Myocyte (in vitro differentiated cells): Measurements from ENCODE around the gene MIB2. TPM values are rescaled to one million over a fixed set of nuclear protein-coding genes. Genes with fewer than 3 reads are reported as not detected.

Experiments used
- DNase-seq: peaks from one replicate; pipeline ENCODE4 v3.0.0-alpha.2; 2012; ENCODE audit warnings: low read depth
- total RNA-seq: library from RNA; depleted of rRNA; stranded (reverse); fragments of >200 nt; gene quantifications from 2 replicates; pipeline ENCODE4 v1.2.3, GENCODE V29; 2014

The MIB2 gene
- total RNA-seq, 1 donor from 2014 or later: 89.5 TPM

DNA sequence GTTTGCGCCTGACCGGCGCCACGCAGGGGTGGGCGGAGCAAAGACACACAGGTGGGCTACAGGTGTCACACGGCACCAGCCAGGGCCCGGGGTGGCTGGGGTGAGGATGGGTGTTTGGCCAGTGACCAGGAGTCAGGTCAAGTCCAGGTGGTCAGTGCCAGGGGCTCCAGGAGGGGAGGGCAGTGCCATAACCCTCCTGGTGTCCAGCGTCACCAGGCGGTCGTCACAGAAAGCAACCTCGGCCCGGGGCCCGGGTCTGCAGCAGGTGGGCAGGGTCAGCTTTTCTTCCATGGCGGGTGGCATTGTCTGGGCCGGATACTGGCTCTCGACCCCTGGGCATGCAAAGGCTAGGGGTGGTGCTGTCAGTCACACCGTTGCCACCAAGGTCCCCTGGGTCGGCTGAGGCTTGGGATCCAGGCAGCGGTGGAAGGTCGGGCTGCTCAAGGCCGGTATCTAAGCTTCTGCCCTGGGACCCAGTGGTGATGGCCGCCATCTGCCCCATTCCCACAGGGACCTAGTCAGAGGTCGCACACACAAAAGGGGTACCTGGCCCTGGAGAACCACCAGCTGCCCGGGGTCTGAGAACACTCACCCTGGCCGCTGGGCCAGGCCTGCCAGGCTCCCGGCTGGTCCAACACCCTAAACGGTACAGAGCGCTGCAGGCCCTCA lies 17.1 kb upstream of the MIB2 start:
- DNase-seq: no peak

DNA sequence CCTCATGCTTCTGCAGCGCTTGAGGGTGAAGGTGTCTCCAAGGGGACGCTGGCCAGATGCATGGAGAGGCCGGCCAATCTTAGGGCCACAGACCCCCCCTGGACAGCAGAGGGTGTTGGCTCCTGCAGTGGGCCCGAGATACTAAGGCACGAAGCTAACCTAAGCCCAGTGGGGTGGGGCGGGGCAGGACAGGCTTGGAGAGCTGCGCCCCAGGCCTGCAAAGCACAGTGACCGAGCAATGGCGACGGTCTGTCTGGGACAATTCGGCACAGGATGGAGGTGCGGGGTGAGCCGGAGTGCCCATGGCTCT lies 16.6 kb upstream of the MIB2 start:
- no peak for DNase-seq

DNA sequence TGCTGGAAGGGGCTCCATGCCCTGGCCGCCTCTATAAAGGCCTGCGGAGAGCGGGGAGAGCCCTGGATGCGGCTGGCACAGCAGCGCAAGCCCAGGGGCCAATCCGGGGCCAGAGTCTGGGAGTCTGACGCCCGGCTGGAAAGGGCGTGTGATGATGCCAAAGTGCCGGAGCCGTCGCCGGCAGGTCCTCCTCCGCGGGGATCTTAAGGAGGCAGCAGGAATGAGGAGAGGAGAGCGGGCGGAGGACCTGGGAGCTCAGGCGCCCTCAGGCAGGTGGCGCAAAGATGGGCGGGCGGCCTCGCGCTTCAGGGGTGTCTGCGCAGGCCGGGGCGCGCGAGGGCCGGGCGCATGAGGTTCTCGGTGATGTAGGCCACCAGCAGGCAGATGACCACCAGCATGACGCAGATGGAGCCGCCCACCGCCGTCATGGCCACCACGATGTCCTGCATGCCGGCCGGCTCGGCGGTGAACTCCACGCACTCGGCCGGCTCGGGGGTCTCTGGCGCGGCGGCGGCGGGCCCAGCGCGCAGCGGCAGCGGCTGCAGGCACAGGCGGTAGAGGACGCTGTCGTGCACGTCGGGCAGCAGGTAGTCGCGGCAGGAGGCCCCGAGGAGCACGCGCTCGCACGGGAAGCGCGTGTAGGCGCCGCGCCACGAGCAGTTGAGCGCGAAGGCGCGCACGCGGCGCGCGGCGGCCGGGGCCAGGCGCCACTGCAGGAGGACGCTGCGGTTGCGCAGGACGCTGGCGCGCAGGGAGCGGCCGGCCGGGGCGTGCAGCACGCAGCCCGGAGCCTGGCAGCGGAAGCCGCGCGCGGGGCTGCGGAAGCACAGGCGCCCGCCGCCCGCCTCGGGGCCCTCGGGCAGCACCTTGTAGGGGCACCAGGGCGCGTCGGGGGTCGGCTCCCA lies 16.0 kb upstream of the MIB2 start:
- no peak for DNase-seq

DNA sequence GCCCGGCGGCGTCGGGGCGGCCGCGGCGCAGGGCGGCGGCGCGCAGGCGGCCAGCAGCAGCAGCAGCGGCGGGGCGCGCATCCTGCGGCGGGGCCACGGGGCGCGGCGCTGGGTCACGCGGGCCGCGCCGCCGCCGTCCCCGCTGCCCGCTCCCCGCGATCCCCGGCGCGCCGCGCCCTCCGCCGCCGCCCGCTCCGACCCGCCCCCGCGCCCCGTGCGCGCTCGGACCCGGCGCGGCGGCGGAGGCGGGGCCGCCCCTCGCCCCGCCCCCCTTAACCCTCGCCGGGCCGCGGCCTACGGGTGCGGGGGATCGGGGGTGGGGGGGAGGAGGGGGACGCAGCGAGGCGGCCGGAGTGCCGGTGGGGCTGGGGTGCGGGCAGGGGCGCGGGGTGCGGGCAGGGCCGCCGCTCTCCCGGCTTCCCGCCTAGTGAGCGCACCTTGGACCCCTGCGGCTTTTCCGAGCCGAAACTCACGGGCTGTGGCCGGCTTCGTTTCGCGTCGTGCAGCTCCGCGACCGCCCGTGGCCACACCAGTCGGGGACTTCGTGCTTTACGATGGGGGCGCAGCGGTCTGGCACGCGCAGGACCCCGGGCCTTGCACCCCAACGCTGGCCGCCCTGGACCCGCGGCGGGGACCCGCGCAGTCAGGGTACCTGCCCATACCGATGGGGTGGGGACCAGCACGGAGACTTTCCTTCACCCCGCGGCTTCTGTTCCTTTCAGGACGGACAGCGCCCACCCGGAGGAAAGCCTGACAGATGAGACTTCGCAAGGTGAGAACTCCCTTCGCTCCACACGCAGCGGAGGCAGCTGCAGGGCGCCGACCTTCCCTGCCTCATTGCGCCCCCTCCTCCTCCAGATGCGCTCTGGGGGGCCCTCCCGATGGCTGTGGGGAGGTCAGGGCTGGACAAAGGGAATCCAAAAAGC lies 15.1 kb upstream of the MIB2 start, which contains the start of gene FNDC10:
FNDC10 (minus strand) TSS at position 201 of the 926 bp plus-strand sequence; CDS start at position 81, 120 bp downstream.
- DNase-seq: no peak

DNA sequence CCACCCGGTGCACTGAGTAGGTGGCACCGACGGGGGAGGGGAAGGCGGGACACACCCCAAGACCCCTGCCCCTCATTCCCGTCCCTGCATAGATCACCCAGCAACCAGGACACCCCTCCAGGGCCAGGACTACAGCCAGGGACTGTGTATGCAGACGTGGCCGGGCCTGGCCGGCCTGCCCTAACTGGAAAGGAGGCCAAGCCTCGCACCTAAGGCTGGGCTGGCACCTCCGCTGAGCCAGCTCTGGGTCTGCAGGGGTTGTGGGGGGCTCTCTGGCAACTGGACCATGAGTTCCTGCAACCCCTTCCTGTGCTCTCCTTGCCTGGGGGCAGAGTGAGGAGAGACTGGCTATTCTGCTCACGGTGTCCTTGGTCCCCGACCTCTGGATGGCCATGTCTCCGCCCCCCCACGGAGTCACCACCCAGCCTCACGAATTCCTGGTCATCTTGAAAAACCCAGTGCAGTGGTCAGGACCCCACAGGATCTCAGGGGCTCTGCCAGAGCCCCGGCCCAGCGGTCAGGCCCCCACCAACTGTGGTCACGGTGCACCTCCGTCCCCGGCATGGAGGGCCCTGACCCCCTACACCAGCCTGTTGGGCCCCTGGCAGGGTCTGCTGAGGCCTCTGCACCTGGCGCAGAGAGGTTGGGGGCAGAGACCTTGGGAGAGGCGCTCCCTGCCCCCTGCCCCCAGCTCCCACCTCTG lies 14.3 kb upstream of the MIB2 start:
- DNase-seq: no peak

DNA sequence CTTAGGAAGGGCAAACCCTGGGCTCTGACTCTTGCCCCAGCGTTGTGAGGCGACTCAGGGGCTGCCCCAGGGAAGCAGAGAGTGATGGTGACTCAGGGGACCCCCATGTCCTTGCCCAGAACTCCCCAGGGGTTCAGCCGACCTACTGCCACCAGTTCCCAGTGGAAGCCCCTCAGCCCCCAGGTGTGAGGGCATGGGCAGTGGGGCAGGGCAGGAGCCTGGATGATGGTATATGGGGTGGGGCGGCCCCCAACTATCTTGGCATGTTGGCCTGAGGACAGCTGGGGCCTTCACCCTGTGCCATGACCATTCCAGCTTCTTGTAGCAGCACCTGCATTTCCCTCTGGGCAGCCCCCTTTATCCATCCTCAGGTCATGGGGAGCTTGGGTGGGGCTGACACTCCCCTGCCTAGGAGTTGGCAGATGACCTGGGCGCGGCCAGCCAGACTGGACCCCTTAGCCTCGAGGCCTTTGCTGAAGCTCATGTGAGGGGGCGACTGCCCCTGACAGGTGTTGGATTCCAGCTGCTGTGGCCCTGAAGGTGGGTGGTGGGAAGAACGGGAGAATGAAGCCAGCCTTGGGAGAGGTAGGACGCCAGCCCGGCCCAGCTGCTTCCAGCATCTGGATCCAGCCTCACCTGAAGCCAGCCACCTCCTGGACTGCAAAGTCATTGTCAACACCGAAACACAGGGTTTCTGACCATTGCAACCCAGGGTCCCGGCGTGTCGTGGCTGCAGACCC lies 13.6 kb upstream of the MIB2 start:
- no peak for DNase-seq

DNA sequence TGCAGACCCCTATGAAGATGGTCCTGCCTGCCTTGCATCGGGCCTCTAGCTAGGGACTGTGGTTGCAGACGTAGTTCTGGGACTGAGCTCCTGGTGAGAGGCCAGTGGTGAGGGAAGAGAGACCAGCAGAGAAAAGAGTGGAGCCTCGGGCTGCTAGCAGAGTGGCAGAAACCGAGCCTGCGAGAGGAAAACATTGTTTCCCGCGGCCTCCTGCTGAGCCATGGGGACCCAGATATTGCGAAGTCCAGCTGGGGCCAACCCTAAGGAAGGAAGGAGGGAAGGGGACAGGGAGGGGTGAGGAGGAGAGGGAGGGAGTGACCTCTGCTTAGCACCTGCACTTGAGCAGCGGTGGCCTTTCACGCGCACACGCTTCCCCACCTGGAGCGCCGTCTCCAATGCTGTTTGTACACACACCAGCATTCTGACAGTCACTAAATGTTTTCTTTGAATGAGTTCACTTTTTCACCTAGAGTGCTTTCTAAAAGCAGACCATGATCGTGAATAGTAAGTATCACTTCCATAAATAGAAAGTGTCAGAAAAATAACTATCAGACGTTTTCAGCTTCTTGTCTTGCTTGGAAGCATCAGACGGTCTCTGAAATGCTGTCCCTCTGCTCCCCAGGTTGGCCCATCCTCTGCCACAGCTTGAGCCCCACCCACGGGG lies 12.9 kb upstream of the MIB2 start:
- no peak for DNase-seq

DNA sequence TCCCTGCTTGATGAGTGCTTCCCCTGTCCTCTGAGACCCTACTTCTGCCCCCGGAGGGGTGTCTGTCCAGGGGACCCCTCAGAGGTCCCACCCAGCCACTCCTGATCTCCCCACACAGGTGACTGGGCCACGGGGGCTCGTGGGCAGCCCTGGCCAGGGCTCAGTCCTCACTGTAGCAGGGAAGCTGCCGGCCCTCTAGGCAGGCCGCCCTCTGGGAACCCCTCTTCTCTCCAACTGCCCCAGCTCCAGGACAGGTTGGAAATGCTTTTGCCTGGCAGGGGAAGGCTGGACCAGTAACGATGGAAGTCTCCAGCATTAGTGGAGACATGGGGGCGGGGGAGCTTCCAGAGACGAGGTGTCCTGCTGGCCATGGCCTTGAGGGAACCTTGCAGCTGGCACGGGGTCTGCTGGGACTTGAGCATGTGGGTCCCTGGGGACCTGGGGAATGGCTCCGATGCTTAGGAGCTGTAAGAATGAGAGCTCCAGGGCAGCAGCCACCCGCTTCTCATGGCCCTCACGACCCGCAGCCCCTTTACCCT lies 12.3 kb upstream of the MIB2 start:
- no peak for DNase-seq

DNA sequence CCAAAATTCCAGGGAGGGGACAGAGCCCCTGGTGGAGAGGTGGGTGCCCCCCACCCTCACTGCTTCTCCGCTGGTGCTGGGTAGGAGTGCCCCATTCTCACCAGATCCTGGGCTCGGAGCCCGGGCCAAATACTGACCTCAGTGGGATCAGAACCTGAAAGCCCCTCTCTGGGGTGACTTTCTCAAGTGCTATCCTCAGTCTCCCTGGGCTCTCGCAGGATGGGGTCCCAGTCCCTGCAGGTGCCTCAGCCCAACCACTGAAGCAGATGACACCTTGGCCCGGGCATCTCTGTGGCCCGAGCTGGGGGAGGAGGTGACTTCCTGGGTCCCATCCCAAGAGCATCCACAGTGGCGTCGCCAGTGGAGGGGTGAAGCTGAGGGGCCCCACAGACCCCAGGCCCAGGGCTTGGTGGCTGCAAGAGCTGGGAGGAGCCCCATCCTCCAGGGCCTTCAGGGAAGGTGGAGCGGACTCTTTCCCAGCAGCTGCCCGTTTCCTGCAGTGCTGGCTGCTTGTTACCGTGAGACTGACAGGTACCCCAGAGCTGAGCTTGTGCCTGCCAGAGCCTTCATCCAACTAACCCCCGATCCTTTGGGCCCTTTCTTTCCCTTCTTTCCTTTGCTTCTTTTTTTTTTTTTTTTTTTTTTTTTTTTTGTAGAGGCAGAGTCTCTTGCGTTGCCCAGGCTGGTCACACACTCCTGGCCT lies 11.5 kb upstream of the MIB2 start:
- no peak for DNase-seq

DNA sequence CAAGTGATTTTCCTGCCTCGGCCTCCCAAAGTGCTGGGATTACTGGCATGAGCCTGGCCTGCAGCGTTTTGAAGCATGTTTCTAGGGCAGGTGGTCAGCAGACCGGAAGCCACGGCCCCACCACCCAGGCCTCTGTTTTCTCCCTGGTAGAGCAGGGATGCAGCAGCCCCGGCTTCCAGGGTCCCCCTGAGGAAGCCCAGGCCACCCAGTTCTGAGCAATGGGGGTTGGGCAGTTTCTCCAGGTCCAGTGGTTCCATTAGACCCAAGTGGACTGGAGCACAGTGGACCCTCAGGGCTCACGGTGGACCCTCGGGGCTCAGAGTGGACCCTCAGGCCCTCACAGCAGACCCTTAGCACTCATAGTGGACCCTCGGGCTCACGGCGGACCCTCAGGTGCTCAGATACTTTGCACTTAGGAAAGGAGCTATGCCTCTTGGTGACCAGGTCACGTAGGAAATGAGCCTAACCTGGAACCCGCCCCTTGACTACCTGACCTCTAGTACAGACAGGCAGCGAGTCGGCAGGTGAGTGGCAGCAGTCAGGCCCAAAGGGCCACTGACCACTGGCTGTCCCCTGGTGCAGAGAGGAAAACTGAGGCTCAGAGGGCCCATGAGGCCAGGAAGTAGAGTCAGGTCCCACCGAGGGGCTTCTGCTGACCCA lies 10.8 kb upstream of the MIB2 start:
- no peak for DNase-seq

DNA sequence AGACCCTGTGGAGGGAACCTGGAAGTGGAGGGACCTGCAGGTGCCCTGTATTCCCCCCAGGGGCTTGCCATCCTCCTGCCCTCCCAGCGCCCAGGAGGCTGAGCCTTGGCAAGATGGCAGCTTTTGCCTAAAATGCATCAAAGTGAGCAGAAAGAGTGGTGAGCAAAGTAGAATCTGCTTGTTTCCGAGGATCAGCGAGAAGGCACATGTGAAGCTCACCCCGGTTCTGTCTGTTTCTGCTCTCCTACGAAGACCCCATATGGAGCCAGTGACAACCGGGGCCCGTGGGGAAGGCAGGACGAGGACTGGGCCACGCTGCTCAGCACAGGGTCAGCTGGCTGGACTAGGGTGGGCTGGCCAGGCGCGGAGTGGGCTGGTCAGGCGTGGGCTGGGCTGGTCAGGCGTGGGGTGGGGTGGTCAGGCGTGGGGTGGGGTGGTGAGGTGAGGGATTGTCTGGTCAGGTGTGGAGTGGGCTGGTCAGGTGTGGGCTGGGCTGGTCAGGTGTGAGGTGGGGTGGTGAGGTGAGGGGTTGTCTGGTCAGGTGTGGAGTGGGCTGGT lies 10.2 kb upstream of the MIB2 start:
- DNase-seq: no peak

DNA sequence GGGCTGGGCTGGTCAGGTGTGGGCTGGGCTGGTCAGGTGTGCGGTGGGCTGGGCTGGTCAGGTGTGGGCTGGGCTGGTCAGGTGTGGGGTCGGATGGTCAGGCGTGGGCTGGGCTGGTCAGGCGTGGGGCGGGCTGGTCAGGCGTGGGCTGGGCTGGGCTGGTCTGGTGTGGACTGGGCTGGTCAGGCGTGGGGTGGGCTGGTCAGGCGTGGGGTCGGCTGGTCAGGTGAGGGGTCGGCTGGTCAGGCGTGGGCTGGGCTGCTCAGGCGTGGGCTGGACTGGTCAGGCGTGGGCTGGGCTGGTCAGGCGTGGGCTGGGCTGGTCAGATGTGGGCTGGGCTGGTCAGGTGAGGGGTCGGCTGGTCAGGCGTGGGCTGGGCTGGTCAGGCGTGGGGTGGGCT lies 9.6 kb upstream of the MIB2 start:
- no peak for DNase-seq

DNA sequence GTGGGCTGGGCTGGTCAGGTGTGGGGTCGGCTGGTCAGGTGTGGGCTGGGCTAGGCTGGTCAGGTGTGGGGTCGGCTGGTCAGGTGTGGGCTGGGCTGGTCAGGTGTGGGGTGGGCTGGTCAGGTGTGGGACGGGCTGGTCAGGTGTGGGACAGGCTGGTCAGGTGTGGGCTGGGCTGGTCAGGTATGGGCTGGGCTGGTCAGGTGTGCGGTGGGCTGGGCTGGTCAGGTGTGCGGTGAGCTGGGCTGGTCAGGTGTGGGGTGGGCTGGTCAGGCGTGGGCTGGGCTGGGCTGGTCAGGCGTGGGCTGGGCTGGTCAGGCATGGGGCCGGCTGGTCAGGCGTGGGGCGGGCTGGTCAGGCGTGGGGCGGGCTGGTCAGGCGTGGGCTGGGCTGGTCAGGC lies 9.1 kb upstream of the MIB2 start:
- no peak for DNase-seq

DNA sequence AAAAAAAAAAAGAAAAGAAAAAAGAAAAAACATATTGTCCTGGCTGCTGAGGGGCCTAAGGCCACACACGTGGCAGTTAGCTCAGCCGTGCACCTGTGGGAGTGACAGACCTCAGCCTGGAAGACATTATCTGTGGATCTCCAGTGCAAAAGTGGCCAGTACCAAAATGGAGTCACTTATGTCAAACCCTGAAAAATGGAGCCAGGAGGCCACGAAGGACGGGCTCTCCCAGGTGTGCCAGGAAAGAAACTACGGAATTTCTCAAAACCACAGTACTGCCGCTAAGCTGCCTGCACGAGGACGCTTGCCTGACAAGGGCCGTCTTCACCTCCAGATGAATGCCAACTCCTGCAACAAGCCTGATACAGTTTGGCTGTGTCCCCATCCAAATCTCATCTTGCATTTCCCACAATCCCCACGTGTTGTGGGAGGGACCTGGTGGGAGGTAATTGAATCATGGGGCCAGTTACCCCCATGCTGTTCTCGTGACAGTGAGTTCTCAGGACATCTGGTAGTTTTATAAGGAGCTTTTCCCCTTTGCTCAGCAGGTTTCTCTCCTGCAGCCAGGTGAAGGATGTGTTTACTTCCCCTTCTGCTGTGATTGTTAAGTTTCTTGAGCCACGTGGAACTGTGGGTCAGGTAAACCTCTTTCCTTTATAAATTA lies 5.3 kb upstream of the MIB2 start:
- no peak for DNase-seq

DNA sequence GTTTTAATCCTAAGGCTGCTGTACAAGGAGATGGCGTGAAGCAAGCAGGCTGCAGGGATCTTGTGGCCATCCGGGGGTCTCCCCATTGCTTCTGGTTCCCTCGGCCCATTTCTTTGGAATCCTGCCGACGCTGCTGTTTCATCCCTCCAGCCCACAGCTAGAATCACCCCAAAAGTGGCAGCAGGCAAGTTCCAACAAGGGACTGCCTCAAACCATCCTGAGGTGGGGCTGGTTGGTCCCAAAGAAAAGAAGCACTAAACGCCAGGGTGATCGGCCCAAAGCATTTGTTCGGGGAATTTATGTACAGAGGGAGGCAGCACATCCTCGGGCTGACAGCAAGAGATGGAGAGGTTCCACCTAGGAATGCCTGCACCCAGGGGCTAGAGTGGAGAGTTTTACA lies 4.5 kb upstream of the MIB2 start:
- DNase-seq: no peak

DNA sequence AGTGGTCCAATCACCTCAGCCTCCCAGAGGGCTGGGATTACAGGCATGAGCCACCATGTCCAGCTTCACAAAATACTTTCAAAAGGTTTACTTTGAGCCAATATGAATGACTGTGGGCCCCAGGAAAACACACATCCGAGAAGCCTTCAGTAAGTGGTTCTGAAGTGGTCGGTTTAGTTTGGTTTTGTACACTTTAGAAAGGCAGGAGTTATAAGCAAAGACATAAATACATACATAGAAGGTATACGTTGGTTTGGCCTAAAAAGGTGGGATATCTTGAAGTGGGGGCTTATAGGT lies 3.2 kb upstream of the MIB2 start:
- no peak for DNase-seq

DNA sequence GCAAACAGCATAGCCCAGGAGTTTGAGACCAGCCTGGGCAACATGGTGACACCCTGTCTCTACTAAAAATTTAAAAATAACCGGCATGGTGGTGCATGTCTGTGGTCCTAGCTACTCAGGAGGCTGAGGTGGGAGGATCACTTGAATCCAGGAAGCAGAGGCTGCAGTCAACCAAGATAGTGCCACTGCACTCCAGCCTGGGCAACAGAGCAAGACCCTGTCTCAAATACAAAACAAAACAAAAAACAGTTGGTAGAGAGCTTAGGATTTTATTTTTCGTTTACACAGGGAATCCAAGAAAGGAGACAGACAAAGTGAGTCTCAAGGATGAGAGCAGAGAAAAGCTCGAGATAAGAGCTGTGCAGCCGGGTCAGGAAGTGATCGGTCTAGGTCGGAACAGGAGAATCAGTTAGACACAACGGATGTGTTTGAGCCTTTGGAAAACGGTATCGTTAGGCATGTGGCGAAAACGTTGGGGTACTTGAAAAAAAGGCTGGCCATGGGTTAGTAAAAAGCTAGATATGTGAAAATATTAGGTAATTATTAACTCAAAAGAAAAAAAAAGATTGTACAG lies 1.7 kb upstream of the MIB2 start:
- no peak for DNase-seq
